DOHH2 (cell line): ENCODE measurements around the gene MGAT1.

Source experiments
- H3F3A ChIP-seq: fragments of 200-600 bp; sonication (generic), shearing (Covaris generic); 2 replicates; pipeline ENCODE4 v1.6.0; 2016; ENCODE audit warnings: antibody characterized with exemption, mild to moderate bottlenecking; ENCODE audit not compliant: control insufficient read depth, insufficient read depth
- H3K27ac ChIP-seq: fragments of 200-600 bp; sonication (generic); 2 replicates; pipeline ENCODE4 v1.5.1; 2014; ENCODE audit warnings: low read depth, mild to moderate bottlenecking, low read length, moderate library complexity
- H3K27me3 ChIP-seq: fragments of 200-600 bp; sonication (generic); 2 replicates; pipeline ENCODE4 v1.6.1; 2014; ENCODE audit warnings: mild to moderate bottlenecking, low read length, mixed read lengths; ENCODE audit not compliant: control insufficient read depth
- H3K36me3 ChIP-seq: fragments of 200-600 bp; sonication (generic); 2 replicates; pipeline ENCODE4 v1.6.1; 2014; ENCODE audit warnings: mild to moderate bottlenecking, low read length, moderate library complexity, mixed read lengths; ENCODE audit not compliant: control insufficient read depth
- H3K4me1 ChIP-seq: fragments of 200-600 bp; sonication (generic); 2 replicates; pipeline ENCODE4 v1.6.1; 2014; ENCODE audit warnings: mild to moderate bottlenecking, low read length, mixed read lengths; ENCODE audit not compliant: control insufficient read depth
- H3K4me2 ChIP-seq: fragments of 200-600 bp; sonication (generic); 2 replicates; pipeline ENCODE4 v1.6.0; 2014; ENCODE audit warnings: mild to moderate bottlenecking, low read length, moderate library complexity
- H3K4me3 ChIP-seq: fragments of 200-600 bp; sonication (generic); 2 replicates; pipeline ENCODE4 v1.5.1; 2014; ENCODE audit warnings: mild to moderate bottlenecking, low read length, mixed read lengths
- H3K79me2 ChIP-seq: fragments of 200-600 bp; sonication (generic); 2 replicates; pipeline ENCODE4 v1.6.1; 2014; ENCODE audit warnings: mild to moderate bottlenecking, low read length, mixed read lengths; ENCODE audit not compliant: control insufficient read depth
- H3K9me2 ChIP-seq: fragments of 200-600 bp; sonication (generic); replicated peaks from 2 replicates; pipeline ENCODE4 v1.6.1; 2014; ENCODE audit warnings: mild to moderate bottlenecking, low read length, mixed read lengths; ENCODE audit not compliant: control insufficient read depth
- H3K9me3 ChIP-seq: fragments of 200-600 bp; sonication (generic); 2 replicates; pipeline ENCODE4 v1.6.1; 2014; ENCODE audit warnings: antibody characterized with exemption, low read length, mixed read lengths; ENCODE audit not compliant: control insufficient read depth, insufficient read depth
- H4K20me1 ChIP-seq: fragments of 200-600 bp; sonication (generic); 2 replicates; pipeline ENCODE4 v1.6.0; 2014; ENCODE audit warnings: low read depth, mild to moderate bottlenecking, antibody characterized with exemption, low read length, moderate library complexity; ENCODE audit not compliant: control insufficient read depth, insufficient read depth
- EZH2phosphoT487 ChIP-seq: fragments of 200-600 bp; sonication (generic); IDR thresholded peaks from 2 replicates; pipeline ENCODE4 v1.6.1; 2017; ENCODE audit warnings: borderline replicate concordance, mild to moderate bottlenecking, antibody characterized with exemption, low read length, moderate library complexity, mixed read lengths
- TF ChIP-seq, protein P1 (sequence below): fragments of 200-600 bp; sonication (generic); IDR thresholded peaks from one replicate; pipeline ENCODE4 v1.5.1; 2014; ENCODE audit warnings: antibody characterized with exemption, mild to moderate bottlenecking, low read depth, low read length; ENCODE audit not compliant: poor library complexity, severe bottlenecking

MGAT1 gene

GRCh38 chr5:180848878-180849277 is 46.3 kb upstream of the MGAT1 start:
- H3K9me3 ChIP-seq = peaks cover 17% of the 10 kb centered on the region; the same call in 1 of the 2 replicates
- H3K4me2 ChIP-seq = no peak overlapping the region
- peaks cover 3% of the 10 kb centered on the region; the same call in 1 of the 2 replicates for H3F3A ChIP-seq
- peaks cover 65% of the 10 kb centered on the region for H3K36me3 ChIP-seq
- no peaks in the 10 kb centered on the region for H4K20me1 ChIP-seq
- H3K4me1 ChIP-seq = no peaks in the 10 kb centered on the region
- H3K9me2 ChIP-seq = no peaks in the 10 kb centered on the region
- TF ChIP-seq EZH2phosphoT487 = no peak
- TF ChIP-seq, protein P1, sequence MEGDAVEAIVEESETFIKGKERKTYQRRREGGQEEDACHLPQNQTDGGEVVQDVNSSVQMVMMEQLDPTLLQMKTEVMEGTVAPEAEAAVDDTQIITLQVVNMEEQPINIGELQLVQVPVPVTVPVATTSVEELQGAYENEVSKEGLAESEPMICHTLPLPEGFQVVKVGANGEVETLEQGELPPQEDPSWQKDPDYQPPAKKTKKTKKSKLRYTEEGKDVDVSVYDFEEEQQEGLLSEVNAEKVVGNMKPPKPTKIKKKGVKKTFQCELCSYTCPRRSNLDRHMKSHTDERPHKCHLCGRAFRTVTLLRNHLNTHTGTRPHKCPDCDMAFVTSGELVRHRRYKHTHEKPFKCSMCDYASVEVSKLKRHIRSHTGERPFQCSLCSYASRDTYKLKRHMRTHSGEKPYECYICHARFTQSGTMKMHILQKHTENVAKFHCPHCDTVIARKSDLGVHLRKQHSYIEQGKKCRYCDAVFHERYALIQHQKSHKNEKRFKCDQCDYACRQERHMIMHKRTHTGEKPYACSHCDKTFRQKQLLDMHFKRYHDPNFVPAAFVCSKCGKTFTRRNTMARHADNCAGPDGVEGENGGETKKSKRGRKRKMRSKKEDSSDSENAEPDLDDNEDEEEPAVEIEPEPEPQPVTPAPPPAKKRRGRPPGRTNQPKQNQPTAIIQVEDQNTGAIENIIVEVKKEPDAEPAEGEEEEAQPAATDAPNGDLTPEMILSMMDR = peak; percentile 24
- H3K27me3 ChIP-seq = no peaks in the 10 kb centered on the region
- H3K27ac ChIP-seq = no peak overlapping the region
- H3K4me3 ChIP-seq = no peak overlapping the region
- H3K79me2 ChIP-seq = peaks cover 13% of the 10 kb centered on the region

DNA sequence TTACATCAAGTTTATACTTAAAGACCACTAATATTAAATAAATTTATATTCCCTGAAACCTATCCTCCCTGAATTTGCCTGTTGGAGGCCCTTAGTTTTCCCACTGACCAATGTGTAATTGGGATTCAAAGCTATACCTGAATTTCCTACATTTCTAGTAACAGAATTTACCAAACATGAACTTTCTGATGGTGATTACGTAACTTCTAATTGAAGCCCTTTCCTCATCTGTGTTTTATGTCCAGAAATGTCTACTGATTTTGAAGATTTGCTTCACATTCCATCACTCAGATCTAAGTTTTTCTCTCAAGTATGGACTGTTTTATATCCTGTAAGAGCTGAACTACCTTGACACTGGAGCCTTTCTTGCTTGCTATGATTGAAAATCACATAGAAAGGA is 45.7 kb upstream of the MGAT1 start:
- H3K4me3 ChIP-seq = no peak overlapping the region
- H3K4me2 ChIP-seq = no peak overlapping the region
- H3K36me3 ChIP-seq = peaks cover 61% of the 10 kb centered on the region
- no peak overlapping the region for H3K27ac ChIP-seq
- no peaks in the 10 kb centered on the region for H3K9me2 ChIP-seq
- H3K4me1 ChIP-seq = no peaks in the 10 kb centered on the region
- peaks cover 9% of the 10 kb centered on the region for H3K79me2 ChIP-seq
- H4K20me1 ChIP-seq = no peaks in the 10 kb centered on the region
- no peaks in the 10 kb centered on the region for H3F3A ChIP-seq
- no peaks in the 10 kb centered on the region for H3K27me3 ChIP-seq
- no peak for TF ChIP-seq EZH2phosphoT487
- TF ChIP-seq, protein P1 = no peak
- peaks cover 17% of the 10 kb centered on the region; the same call in 1 of the 2 replicates for H3K9me3 ChIP-seq

- TF ChIP-seq, protein P1 = no peak
- TF ChIP-seq EZH2phosphoT487 = no peak
- H3K27ac ChIP-seq = no peak overlapping the region
Observed at GRCh38 chr5:180847026-180847425, 44.4 kb upstream of the MGAT1 start.

More at GRCh38 chr5:180847026-180847425, 44.4 kb upstream of the MGAT1 start:
- H3K9me3 ChIP-seq = peaks cover 17% of the 10 kb centered on the region; the same call in 1 of the 2 replicates
- no peaks in the 10 kb centered on the region for H3K9me2 ChIP-seq
- no peaks in the 10 kb centered on the region for H3F3A ChIP-seq
- no peak overlapping the region for H3K4me3 ChIP-seq
- H3K4me2 ChIP-seq = no peak overlapping the region
- H3K4me1 ChIP-seq = no peaks in the 10 kb centered on the region
- no peaks in the 10 kb centered on the region for H3K27me3 ChIP-seq
- peaks cover 50% of the 10 kb centered on the region for H3K36me3 ChIP-seq
- no peaks in the 10 kb centered on the region for H4K20me1 ChIP-seq
- H3K79me2 ChIP-seq = 0 out of 2 replicates have a peak, but pooled peaks cover 2% of the 10 kb centered on the region
